Measurements from ENCODE around the gene SLC26A8.
"Not testable (repeated sequence)": the region's sequence is repeated elsewhere in the genome, so short reads cannot be mapped to it uniquely, and the experiment has no call there.

The SLC26A8 gene

DNA sequence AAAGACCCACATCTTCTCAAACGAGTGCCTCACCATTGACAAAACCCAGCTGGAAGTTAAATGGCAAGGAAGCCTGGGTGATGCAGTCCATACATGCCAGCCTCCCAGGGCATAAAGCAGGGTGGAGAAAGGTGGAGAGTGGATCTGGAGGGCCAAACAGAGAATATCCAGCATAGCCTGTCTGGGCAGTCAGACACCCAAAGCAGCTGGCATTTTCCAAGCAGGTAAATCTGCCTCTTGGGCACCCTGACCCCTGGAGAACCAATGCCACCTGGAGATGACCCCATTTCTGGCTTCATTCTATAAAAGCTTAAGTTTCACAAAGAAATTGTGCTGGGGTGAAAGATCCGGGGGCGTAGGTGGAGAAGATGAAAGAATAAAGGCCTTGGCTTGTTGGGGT, 98.5 kb downstream of the SLC26A8 start:
- intact Hi-C loops (cut with DNase I): no loop called here
- no peak for DNase-seq

DNA sequence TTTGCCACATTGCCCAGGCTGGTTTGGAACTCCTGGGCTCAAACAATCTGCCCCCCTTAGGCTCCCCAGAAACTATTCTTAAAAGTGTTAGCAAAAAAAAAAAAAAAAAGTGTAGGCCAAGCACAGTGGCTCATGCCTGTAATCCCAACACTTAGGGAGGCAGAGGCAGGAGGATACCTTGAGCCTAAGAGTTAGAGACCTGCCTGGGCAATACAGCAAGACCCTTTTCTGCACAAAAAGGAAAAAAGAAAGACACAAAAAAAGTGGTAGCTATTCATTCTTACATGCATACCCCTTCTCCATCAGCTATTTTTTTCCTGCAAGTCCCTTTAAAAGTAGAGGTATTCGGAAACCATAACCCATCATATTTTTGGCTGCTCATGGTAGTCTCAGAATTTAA, 100.3 kb downstream of the SLC26A8 start:
- intact Hi-C loops (cut with DNase I): no loop called here
- DNase-seq: no peak

DNA sequence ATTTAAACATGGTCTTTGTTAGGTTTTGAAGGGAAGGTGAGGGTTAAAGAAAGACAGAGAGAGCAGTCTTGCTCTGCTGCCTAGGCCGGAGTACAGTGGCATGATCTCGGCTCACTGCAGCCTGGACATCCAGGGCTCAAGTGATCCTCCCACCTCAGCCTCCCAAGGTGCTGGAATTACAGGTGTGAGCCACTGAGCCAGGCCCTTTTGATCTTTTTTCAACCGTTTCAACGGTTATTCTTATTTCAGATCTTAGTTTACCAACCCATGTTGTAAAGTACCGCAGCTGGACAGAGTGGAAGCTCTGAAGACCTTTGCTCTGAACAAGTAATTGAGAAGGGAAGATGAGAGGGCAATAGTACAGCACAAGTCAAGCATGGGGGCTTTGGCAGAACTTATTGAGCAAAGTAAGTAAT, 102.3 kb downstream of the SLC26A8 start:
- DNase-seq: no peak
- intact Hi-C loops (cut with DNase I): no loop called here

DNA sequence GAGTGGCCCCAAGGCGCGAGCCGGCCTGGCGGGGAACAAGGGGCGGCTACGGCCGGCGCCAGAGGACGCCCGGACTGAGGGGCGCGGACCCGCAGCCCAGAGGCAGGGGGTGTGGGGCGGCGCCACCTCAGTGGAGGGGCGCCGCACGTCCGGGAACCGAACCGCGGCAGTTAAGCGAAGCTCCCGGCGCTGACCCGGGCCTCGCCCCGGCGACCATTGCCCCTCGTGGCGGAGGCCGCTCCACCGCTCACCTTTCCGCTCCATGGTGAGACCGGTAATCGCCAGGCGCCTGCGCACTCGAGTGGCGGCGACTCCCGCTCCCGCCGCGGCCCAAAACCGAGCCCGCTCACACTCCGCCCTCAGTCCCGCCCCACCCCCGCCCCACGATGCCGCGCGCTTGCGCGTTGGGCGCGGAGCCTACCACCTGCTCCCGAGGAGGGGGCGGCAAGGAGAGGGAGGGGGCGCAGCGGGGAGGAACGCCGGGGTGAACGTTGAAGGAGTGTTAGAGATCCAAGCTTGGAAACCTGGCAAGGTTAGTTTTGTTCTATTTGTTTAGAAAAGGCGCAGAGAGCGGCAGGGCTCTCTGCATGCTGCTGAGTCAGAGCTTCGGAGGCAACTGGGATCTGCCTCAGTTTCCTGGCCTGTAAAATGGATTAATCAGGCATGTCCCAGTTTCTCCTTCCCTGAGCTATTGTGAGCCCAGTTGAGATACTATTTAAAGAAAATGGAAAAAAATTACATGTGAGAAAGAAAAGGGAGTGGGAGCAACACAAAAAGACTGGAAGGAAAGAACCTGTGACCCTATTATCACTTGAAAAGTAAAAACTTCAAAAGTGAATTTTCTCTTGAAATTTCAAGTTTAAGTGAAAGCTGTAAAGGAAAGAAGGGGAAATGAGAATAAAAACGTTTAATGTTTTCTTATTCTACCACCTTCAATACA, 103.4 kb downstream of the SLC26A8 start, which contains the start of gene SRPK1:
SRPK1 (minus strand) TSS at position 306 of the 940 bp plus-strand sequence; CDS start at position 264, 42 bp downstream.
- intact Hi-C loops (cut with DNase I): no loop called here

GRCh38 chr6:35919827-35920751, 104.4 kb downstream of the SLC26A8 start:
- peak in 30 of 42 donors; percentile 4 to 56 (median 25) for DNase-seq

More for the DNA sequence above, 103.4 kb downstream of the SLC26A8 start, which contains the start of gene SRPK1:
- DNase-seq: peak; percentile 72 to 95 (median 90)

GRCh38 chr6:35919085-35919826, 105.2 kb downstream of the SLC26A8 start:
- DNase-seq: no peak
- intact Hi-C loops (cut with DNase I): no loop called here

More at GRCh38 chr6:35919827-35920751, 104.4 kb downstream of the SLC26A8 start:
- intact Hi-C loops (cut with DNase I): no loop called here

- DNase-seq; intact Hi-C loops (cut with DNase I): not testable (repeated sequence)
Observed at GRCh38 chr6:35916893-35917292, 107.5 kb downstream of the SLC26A8 start.

DNA sequence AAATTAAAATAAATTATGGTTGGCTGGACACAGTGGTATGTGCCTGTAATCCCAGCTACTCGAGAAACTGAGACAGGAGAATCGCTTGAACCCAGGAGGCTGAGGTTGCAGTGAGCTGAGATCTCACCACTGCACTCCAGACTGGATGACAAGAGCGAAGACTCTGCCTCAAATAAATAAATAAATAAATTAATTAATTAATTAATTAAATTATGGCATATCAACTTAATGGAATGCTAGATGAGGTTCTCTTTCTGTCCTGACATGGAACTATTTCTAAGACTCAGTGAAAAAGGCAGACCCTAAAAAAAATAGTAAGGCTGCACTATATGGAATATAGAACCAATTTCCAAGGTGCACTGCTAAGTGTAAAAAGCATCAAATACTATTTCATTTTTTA, 108.4 kb downstream of the SLC26A8 start:
- intact Hi-C loops (cut with DNase I): no loop called here
- DNase-seq: no peak

GRCh38 chr6:35914536-35914935, 109.9 kb downstream of the SLC26A8 start:
- no peak for DNase-seq
- intact Hi-C loops (cut with DNase I): no loop called here

- DNase-seq: no peak
- intact Hi-C loops (cut with DNase I): no loop called here
Observed at GRCh38 chr6:35911871-35912653, 112.4 kb downstream of the SLC26A8 start.

GRCh38 chr6:35909571-35909970, 114.9 kb downstream of the SLC26A8 start:
- DNase-seq; intact Hi-C loops (cut with DNase I): not testable (repeated sequence)

DNA sequence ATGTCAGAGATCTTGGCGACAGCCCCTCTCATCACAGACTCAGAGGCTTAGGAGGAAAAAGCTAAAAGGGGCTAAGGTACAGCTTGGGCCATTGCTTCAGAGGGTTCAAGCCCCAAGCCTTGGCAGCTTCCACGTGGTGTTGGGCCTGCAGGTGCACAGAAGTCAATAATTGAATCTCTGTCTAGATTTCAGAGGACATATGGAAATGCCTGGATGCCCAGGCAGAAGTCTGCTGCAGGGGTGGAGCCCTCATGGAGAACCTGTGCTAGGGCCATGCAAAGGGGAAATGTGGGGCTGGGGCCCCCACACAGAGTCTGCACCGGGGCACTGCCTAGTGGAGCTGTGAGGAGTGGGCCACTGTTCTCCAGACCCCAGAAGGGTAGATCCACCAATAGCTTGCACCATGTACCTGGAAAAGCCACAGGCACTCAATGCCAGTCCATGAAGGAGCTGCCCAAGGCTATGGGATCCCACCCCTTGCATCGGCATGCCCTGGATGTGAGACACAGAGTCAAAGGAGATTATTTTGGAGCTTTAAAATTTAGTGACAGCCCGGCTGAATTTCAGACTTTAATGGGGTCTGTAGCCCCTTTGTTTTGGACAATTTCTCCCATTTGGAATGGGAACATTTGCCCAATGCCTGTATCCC, 115.6 kb downstream of the SLC26A8 start:
- DNase-seq; intact Hi-C loops (cut with DNase I): not testable (repeated sequence)

DNA sequence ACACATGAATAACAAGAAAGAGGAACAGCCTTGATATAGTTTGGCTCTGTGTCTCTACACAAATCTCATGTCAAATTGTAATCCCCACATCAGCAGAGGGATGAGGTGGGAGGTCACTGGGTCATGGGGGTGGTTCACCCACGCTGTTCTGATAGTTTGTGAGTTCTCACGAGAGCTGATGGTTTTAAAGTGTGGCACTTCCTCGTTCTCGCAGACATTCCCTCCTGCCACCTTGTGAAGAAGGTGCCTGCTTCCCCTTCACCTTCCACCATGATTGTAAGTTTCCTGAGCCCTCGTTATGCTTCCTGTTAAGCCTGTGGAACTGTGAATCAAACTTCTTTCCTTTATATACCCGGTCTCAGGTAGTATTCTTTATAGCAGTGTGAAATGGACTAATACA, 116.7 kb downstream of the SLC26A8 start:
- intact Hi-C loops (cut with DNase I): no loop called here
- DNase-seq: no peak

DNA sequence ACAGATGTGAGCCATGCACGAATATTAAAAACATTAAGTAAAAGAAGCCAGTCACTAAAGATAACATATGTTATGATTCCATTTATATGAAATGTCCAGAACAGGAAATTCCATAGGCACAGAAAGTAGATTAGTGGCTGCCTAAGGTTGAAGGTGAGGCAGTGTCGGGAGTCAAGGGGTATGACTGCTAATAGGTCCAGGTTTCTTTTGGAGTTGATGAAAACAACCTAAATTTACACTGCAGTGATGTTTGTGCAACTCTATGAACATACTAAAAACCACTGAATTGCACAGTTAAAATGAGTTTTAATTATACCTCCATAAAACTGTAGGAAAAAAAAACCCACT, 118.0 kb downstream of the SLC26A8 start:
- DNase-seq: no peak
- intact Hi-C loops (cut with DNase I): no loop called here

GRCh38 chr6:35905841-35906498, 118.5 kb downstream of the SLC26A8 start:
- DNase-seq: no peak
- intact Hi-C loops (cut with DNase I): no loop called here

DNA sequence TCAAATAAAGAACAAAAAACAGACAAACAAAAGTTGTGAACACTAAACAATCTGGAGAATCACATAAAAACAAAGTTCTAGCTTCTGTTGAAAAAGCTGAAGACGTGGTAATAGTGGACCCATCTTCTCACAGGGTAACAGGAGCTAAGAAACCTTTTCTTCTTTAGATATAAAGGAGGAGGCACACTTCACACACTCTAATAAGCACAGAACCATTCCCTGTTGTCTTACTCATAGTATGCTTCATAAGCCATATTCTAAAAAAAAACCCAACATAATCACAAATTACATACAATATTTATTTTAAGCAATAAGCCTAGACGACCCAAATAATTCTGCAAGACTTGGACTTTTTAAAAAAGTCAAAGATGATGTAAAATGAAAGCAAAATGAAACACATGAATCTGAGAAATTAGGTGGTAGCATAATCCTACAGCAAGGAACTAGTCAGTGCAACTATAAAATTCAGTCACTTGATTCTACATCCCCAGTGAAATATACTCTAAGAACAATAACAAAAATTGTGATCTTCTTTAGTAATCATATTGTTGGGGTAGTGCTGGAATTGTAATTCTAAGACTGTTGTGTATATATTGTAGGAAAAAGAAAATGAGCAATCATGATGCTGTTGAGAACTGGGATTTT, 119.2 kb downstream of the SLC26A8 start:
- no peak for DNase-seq
- intact Hi-C loops (cut with DNase I): no loop called here

- intact Hi-C loops (cut with DNase I): no loop called here
- DNase-seq: no peak
Observed at GRCh38 chr6:35903679-35904078, 120.8 kb downstream of the SLC26A8 start.

All from head of caudate nucleus (tissue), 42 donors.